IMR-90 (cell line): ENCODE measurements around the gene CTAGE1. TPM values are rescaled to one million over a fixed set of nuclear protein-coding genes. Genes with fewer than 3 reads are reported as not detected.

Experiments
- ATAC-seq: fragments of 200-7000 bp; cut with Tn5 transposase; 2 replicates; pipeline ENCODE4 v1.9.1; 2020; ENCODE audit warnings: low read depth, mild to moderate bottlenecking, moderate library complexity
- BruUV-seq: library from RNA; stranded (reverse); fragments of 400-500 nt; replicated peaks from 2 replicates; lab custom pipeline; 2021; lab: Mats Ljungman, UMichigan
- CTCF ChIA-PET: fragments of 300-600 bp; formaldehyde crosslinking; extraction: SDS; loops from one replicate; lab custom pipeline; 2021; ENCODE audit warnings: antibody characterized with exemption; lab: Yijun Ruan, JAX
- POLR2A ChIA-PET: fragments of 300-600 bp; sonication (Branson Sonifier 250); formaldehyde crosslinking; loops from one replicate; lab custom pipeline; 2022; ENCODE audit warnings: antibody characterized with exemption; ENCODE audit not compliant: unreplicated experiment; lab: Charles Lee
- DNase-seq: peaks from one replicate; pipeline ENCODE4 v3.0.0; 2013
- H2AFZ ChIP-seq: replicated peaks from 2 replicates; pipeline ENCODE3; 2013; ENCODE audit warnings: low read length, mild to moderate bottlenecking; ENCODE audit not compliant: poor library complexity
- H2AK5ac ChIP-seq: 2 replicates; pipeline ENCODE4 v1.6.1; 2013; ENCODE audit warnings: low read depth, low read length, inconsistent platforms
- H2AK9ac ChIP-seq: replicated peaks from 2 replicates; pipeline ENCODE3; 2013; ENCODE audit warnings: mild to moderate bottlenecking, low read depth, low read length, moderate library complexity; ENCODE audit not compliant: poor library complexity
- H2BK120ac ChIP-seq: 2 replicates; pipeline ENCODE4 v1.6.1; 2013; ENCODE audit warnings: low read depth, low read length, inconsistent platforms
- H2BK15ac ChIP-seq: 3 replicates; pipeline ENCODE4 v1.6.1; 2013; ENCODE audit warnings: low read depth, low read length, inconsistent platforms
- H2BK20ac ChIP-seq: 2 replicates; pipeline ENCODE4 v1.6.1; 2013; ENCODE audit warnings: low read depth, mild to moderate bottlenecking, inconsistent platforms, low read length, moderate library complexity
- H2BK5ac ChIP-seq: 2 replicates; pipeline ENCODE4 v1.6.1; 2013; ENCODE audit warnings: mild to moderate bottlenecking, low read depth, low read length, inconsistent platforms; ENCODE audit not compliant: poor library complexity, severe bottlenecking
- H3K14ac ChIP-seq: replicated peaks from 2 replicates; pipeline ENCODE4 v1.6.1; 2013; ENCODE audit warnings: low read depth, low read length, inconsistent platforms
- H3K18ac ChIP-seq: 2 replicates; pipeline ENCODE4 v1.6.1; 2013; ENCODE audit warnings: low read depth, low read length, control low read depth
- H3K23ac ChIP-seq: 2 replicates; pipeline ENCODE4 v1.6.1; 2013; ENCODE audit warnings: low read depth, low read length, inconsistent platforms
- H3K27ac ChIP-seq: 2 replicates; pipeline ENCODE4 v1.5.1; 2013; ENCODE audit warnings: mild to moderate bottlenecking, control low read depth, low read length; ENCODE audit not compliant: insufficient read depth
- H3K27me3 ChIP-seq: 2 replicates; pipeline ENCODE4 v1.6.1; 2013; ENCODE audit warnings: low read length; ENCODE audit not compliant: control insufficient read depth, insufficient read depth
- H3K36me3 ChIP-seq: 2 replicates; pipeline ENCODE4 v1.6.1; 2013; ENCODE audit warnings: low read length, mixed read lengths; ENCODE audit not compliant: control insufficient read depth, insufficient read depth
- H3K4ac ChIP-seq: 2 replicates; pipeline ENCODE4 v1.6.1; 2013; ENCODE audit warnings: low read depth, low read length, inconsistent platforms
- H3K4me1 ChIP-seq: 2 replicates; pipeline ENCODE4 v1.6.1; 2013; ENCODE audit warnings: low read length, mixed read lengths; ENCODE audit not compliant: control insufficient read depth, insufficient read depth
- H3K4me2 ChIP-seq: 2 replicates; pipeline ENCODE4 v1.6.1; 2013; ENCODE audit warnings: low read depth, mild to moderate bottlenecking, control low read depth, low read length, moderate library complexity
- H3K4me3 ChIP-seq: 2 replicates; pipeline ENCODE4 v1.5.1; 2013; ENCODE audit warnings: low read depth, mild to moderate bottlenecking, control low read depth, low read length, moderate library complexity; ENCODE audit not compliant: insufficient read depth
- H3K56ac ChIP-seq: 2 replicates; pipeline ENCODE4 v1.6.1; 2013; ENCODE audit warnings: low read length, inconsistent platforms; ENCODE audit not compliant: insufficient read depth; ENCODE audit errors: extremely low read depth
- H3K79me1 ChIP-seq, 2 experiments: 2 replicates each; pipeline ENCODE4 v1.6.1; 2013; ENCODE audit warnings: low read length in 2 of 2, inconsistent platforms in 1 of 2, low read depth in 1 of 2
- H3K9ac ChIP-seq: 2 replicates; pipeline ENCODE4 v1.6.1; 2013; ENCODE audit warnings: low read depth, low read length, control low read depth
- H3K9me1 ChIP-seq: 2 replicates; pipeline ENCODE4 v1.6.1; 2013; ENCODE audit warnings: low read length, inconsistent platforms; ENCODE audit not compliant: insufficient read depth
- H3K9me3 ChIP-seq: 2 replicates; pipeline ENCODE4 v1.6.1; 2013; ENCODE audit warnings: low read length; ENCODE audit not compliant: control insufficient read depth, insufficient read depth
- H4K20me1 ChIP-seq: 2 replicates; pipeline ENCODE4 v1.6.1; 2013; ENCODE audit warnings: low read length, inconsistent platforms; ENCODE audit not compliant: insufficient read depth
- H4K5ac ChIP-seq: 2 replicates; pipeline ENCODE4 v1.6.1; 2013; ENCODE audit warnings: mild to moderate bottlenecking, low read depth, low read length, control low read depth
- H4K8ac ChIP-seq, 2 experiments: 2 replicates each; pipeline ENCODE4 v1.6.1; 2013; ENCODE audit warnings: low read depth in 2 of 2, low read length in 2 of 2, control low read depth in 1 of 2, inconsistent platforms in 1 of 2
- H4K91ac ChIP-seq: 2 replicates; pipeline ENCODE4 v1.6.1; 2013; ENCODE audit warnings: low read depth, low read length, inconsistent platforms; ENCODE audit not compliant: insufficient read depth
- BHLHE40 ChIP-seq: fragments of 150-350 bp; IDR thresholded peaks from 2 replicates; pipeline ENCODE4 v1.6.1; 2016; ENCODE audit warnings: mild to moderate bottlenecking, low read depth, low read length
- CEBPB ChIP-seq: IDR thresholded peaks from 2 replicates; pipeline ENCODE4 v1.6.1; 2012; ENCODE audit warnings: low read depth, low read length, improper control_type of control experiment
- CHD1 ChIP-seq: IDR thresholded peaks from 2 replicates; pipeline ENCODE4 v1.6.1; 2012; ENCODE audit warnings: low read depth, low read length, improper control_type of control experiment
- CTCF ChIP-seq: conservative IDR thresholded peaks from 2 replicates; pipeline ENCODE4 v1.5.1; 2012; ENCODE audit warnings: mild to moderate bottlenecking, low read depth, low read length, improper control_type of control experiment
- FOS ChIP-seq: fragments of 150-350 bp; IDR thresholded peaks from 2 replicates; pipeline ENCODE4 v1.6.1; 2016; ENCODE audit warnings: low read depth, low read length
- MAFK ChIP-seq: IDR thresholded peaks from 2 replicates; pipeline ENCODE4 v1.6.1; 2012; ENCODE audit warnings: low read depth, low read length, improper control_type of control experiment
- MAZ ChIP-seq: IDR thresholded peaks from 2 replicates; pipeline ENCODE4 v1.6.1; 2012; ENCODE audit warnings: low read depth, mild to moderate bottlenecking, low read length, improper control_type of control experiment, moderate library complexity, borderline replicate concordance
- MXI1 ChIP-seq: IDR thresholded peaks from 2 replicates; pipeline ENCODE4 v1.6.1; 2012; ENCODE audit warnings: low read depth, mild to moderate bottlenecking, low read length, moderate library complexity, borderline replicate concordance
- NFE2L2 ChIP-seq: fragments of 150-350 bp; IDR thresholded peaks from 2 replicates; pipeline ENCODE4 v1.6.1; 2016; ENCODE audit warnings: low read depth, mild to moderate bottlenecking, low read length
- POLR2A ChIP-seq: IDR thresholded peaks from 2 replicates; pipeline ENCODE4 v1.6.1; 2012; ENCODE audit warnings: mild to moderate bottlenecking, low read depth, low read length
- RAD21 ChIP-seq: IDR thresholded peaks from 2 replicates; pipeline ENCODE4 v1.6.1; 2012; ENCODE audit warnings: low read length, improper control_type of control experiment
- RCOR1 ChIP-seq: IDR thresholded peaks from 2 replicates; pipeline ENCODE4 v1.6.1; 2012; ENCODE audit warnings: mild to moderate bottlenecking, low read length, improper control_type of control experiment; ENCODE audit not compliant: insufficient replicate concordance
- RFX5 ChIP-seq: IDR thresholded peaks from 2 replicates; pipeline ENCODE4 v1.8.0; 2012; ENCODE audit warnings: low read depth, mild to moderate bottlenecking, low read length, moderate library complexity
- SMC3 ChIP-seq: fragments of 150-350 bp; IDR thresholded peaks from 2 replicates; pipeline ENCODE4 v1.6.1; 2016; ENCODE audit warnings: low read depth, mild to moderate bottlenecking, antibody characterized with exemption, low read length, moderate library complexity
- WGBS, 2 experiments: methylation state at CpG; one replicate each; pipeline versions ENCODE4 v1.1.5 to v1.1.7; 2013; ENCODE audit warnings: missing lambda C conversion rate in 2 of 2; ENCODE audit not compliant: insufficient read length in 1 of 2; ENCODE audit errors: extremely low coverage in 2 of 2; 5-methylcytosine and 5-hydroxymethylcytosine counted together
- dilution Hi-C: fragments of 300-500 bp; cut with HindIII; formaldehyde crosslinking; loops from one replicate; pipeline ENCODE4 v1.14.3; 2018; ENCODE audit warnings: low sequenced_read_pairs; ENCODE audit not compliant: unreplicated experiment
- in situ Hi-C: fragments of 300-500 bp; cut with MboI; formaldehyde crosslinking; loops from 3 replicates; pipeline ENCODE4 v1.14.3; 2019; ENCODE audit warnings: low sequenced_read_pairs, inconsistent platforms, mixed read lengths
- intact Hi-C: fragments of 100-400 bp; cut with micrococcal nuclease; formaldehyde crosslinking; loops from 2 replicates; pipeline ENCODE4 v1.10.0; 2022
- polyA plus RNA-seq, 3 experiments: library from polyadenylated mRNA; depleted of rRNA; stranded (reverse); fragments of >200 nt; gene quantifications; 2 replicates each; pipeline ENCODE4 v1.2.3, GENCODE V29; 2012; ENCODE audit warnings: low replicate concordance in 1 of 3
- total RNA-seq: library from RNA; depleted of rRNA; stranded (reverse); fragments of >200 nt; gene quantifications from 2 replicates; pipeline ENCODE4 v1.2.3, GENCODE V29; 2012
- TF ChIP-seq, protein P1 (sequence below): fragments of 150-350 bp; IDR thresholded peaks from 2 replicates; pipeline ENCODE4 v1.6.1; 2016; ENCODE audit warnings: low read depth, mild to moderate bottlenecking, low read length, moderate library complexity, borderline replicate concordance
- TF ChIP-seq, protein P2 (sequence below): fragments of 150-350 bp; IDR thresholded peaks from 2 replicates; pipeline ENCODE4 v1.6.1; 2017; ENCODE audit warnings: mild to moderate bottlenecking, antibody characterized with exemption, low read length, low read depth

The CTAGE1 gene
- total and polyA plus RNA-seq, 2 of the 4 experiments (the other 2 are of a cell fraction) = 0.09 TPM; not detected in 1

DNA sequence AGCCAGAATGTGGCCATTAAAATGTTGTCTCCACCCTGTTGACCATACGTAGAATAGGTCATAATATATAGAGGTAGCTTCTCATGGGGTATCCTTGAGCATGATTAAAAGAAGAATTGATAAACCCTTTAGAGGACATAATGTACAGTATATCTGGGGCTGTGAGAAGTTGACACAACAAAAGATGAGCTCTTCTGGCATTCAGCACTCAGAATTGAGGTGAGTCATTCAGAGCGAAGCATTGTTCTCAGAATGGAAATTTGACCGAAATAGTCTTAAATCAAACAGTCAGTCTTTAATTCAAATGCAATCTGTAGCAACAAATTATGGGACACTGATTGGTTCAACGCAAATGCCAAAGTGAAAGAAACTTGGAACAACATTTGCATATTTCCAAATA, 47.3 kb downstream of the CTAGE1 start:
- intact Hi-C loops = loop anchor here (10.0 kb wide), 1 partner anchor 56 kb away; no protein-coding TSS in a partner anchor
- H2BK15ac ChIP-seq = no peak overlapping the region
- H4K20me1 ChIP-seq = no peaks in the 10 kb centered on the region
- no peak overlapping the region for H4K91ac ChIP-seq
- H3K9me3 ChIP-seq = 0 out of 2 replicates have a peak, but pooled peaks cover 2% of the 10 kb centered on the region
- H3K9ac ChIP-seq = no peak overlapping the region
- BruUV-seq = no TSS peak
- CTCF ChIA-PET = no interaction called here
- 100% methylated on average over 1 of the region's 4 CpGs; no CpG with 5 or more reads in 1 of the 2 experiments for WGBS, 2 experiments
- no peak overlapping the region for H4K5ac ChIP-seq
- in situ Hi-C loops = no loop called here
- no peak overlapping the region for H2AK5ac ChIP-seq
- H3K14ac ChIP-seq = no peak overlapping the region
- H2AFZ ChIP-seq = no peak overlapping the region
- no peaks in the 10 kb centered on the region for H3K79me1 ChIP-seq
- no peak overlapping the region for H3K4me2 ChIP-seq
- H2BK5ac ChIP-seq = no peak overlapping the region
- dilution Hi-C loops = no loop called here
- no peaks in the 10 kb centered on the region for H3K36me3 ChIP-seq
- no peak overlapping the region for H3K56ac ChIP-seq
- no peak overlapping the region for H4K8ac ChIP-seq
- no peak for ATAC-seq
- no peak for DNase-seq
- no peak overlapping the region for H3K18ac ChIP-seq
- no peak overlapping the region for H3K4me3 ChIP-seq
- H3K23ac ChIP-seq = no peak overlapping the region
- no peak overlapping the region for H3K4ac ChIP-seq
- peaks cover 5% of the 10 kb centered on the region; the same call in 1 of the 2 replicates for H3K27me3 ChIP-seq
- H3K9me1 ChIP-seq = no peaks in the 10 kb centered on the region
- no peak overlapping the region for H2BK120ac ChIP-seq
- H3K27ac ChIP-seq = no peak overlapping the region
- POLR2A ChIA-PET = no interaction called here
- no peak overlapping the region for H2AK9ac ChIP-seq
- no peaks in the 10 kb centered on the region for H3K4me1 ChIP-seq
- TF ChIP-seq RCOR1 (no peak), BHLHE40 (no peak), SMC3 (no peak), MAFK (no peak), MXI1 (no peak), CTCF (no peak), POLR2A (no peak), MAZ (no peak), RAD21 (no peak), CHD1 (no peak), FOS (no peak), NFE2L2 (no peak), CEBPB (no peak), RFX5 (no peak)
- TF ChIP-seq, protein P1, sequence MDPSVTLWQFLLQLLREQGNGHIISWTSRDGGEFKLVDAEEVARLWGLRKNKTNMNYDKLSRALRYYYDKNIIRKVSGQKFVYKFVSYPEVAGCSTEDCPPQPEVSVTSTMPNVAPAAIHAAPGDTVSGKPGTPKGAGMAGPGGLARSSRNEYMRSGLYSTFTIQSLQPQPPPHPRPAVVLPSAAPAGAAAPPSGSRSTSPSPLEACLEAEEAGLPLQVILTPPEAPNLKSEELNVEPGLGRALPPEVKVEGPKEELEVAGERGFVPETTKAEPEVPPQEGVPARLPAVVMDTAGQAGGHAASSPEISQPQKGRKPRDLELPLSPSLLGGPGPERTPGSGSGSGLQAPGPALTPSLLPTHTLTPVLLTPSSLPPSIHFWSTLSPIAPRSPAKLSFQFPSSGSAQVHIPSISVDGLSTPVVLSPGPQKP = no peak
- TF ChIP-seq, protein P2, sequence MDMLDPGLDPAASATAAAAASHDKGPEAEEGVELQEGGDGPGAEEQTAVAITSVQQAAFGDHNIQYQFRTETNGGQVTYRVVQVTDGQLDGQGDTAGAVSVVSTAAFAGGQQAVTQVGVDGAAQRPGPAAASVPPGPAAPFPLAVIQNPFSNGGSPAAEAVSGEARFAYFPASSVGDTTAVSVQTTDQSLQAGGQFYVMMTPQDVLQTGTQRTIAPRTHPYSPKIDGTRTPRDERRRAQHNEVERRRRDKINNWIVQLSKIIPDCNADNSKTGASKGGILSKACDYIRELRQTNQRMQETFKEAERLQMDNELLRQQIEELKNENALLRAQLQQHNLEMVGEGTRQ = no peak
- H2BK20ac ChIP-seq = no peak overlapping the region
